A549 (cell line): ENCODE data around the gene EBF4.

Experiments used
- CEBPB ChIP-seq, 2 experiments: fragments of >200 bp in 1 of 2; sonication (Bioruptor Twin) in 1 of 2; formaldehyde crosslinking in 1 of 2; IDR thresholded peaks; 2 replicates each; pipeline ENCODE4 v1.6.1; 2012 to 2016
- TF ChIP-seq, protein P1 (sequence below): fragments of >200 bp; sonication (Bioruptor Twin); formaldehyde crosslinking; IDR thresholded peaks from 3 replicates; pipeline ENCODE4 v1.5.1; 2016

DNA sequence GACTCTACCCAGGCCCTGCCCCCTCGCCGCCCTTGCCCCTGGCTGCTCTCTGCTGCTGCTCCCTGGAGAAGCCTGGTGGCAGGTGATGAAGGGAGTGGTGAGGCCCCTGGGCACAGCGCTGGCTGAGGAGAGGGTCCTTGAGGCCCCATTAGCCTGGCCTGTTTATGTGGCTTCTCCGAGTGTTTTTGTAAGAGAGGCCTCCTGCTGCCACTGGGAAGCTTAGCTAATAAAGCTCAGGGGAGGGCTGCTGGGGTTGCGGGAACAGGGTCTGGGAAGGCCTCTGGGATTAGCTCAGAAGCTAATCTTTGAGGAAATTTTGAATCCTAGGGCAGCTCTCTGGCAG lies 15.5 kb downstream of the EBF4 start:
- TF ChIP-seq CEBPB (IDR thresholded peaks at IDR 0.05) = no peak
- TF ChIP-seq, protein P1, sequence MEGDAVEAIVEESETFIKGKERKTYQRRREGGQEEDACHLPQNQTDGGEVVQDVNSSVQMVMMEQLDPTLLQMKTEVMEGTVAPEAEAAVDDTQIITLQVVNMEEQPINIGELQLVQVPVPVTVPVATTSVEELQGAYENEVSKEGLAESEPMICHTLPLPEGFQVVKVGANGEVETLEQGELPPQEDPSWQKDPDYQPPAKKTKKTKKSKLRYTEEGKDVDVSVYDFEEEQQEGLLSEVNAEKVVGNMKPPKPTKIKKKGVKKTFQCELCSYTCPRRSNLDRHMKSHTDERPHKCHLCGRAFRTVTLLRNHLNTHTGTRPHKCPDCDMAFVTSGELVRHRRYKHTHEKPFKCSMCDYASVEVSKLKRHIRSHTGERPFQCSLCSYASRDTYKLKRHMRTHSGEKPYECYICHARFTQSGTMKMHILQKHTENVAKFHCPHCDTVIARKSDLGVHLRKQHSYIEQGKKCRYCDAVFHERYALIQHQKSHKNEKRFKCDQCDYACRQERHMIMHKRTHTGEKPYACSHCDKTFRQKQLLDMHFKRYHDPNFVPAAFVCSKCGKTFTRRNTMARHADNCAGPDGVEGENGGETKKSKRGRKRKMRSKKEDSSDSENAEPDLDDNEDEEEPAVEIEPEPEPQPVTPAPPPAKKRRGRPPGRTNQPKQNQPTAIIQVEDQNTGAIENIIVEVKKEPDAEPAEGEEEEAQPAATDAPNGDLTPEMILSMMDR = no peak
